Trophoblast cell (in vitro differentiated cells and primary cell): ENCODE measurements around the gene ZC3H18.

Source experiments
- DNase-seq, 2 donors: peaks; one replicate each; pipeline ENCODE4 v3.0.0-alpha.2; 2016
- H2AFZ ChIP-seq: 2 replicates; pipeline ENCODE4 v1.6.1; 2013; ENCODE audit warnings: low read length, moderate library complexity, mild to moderate bottlenecking; ENCODE audit not compliant: insufficient read depth, poor library complexity
- H2AK5ac ChIP-seq: 2 replicates; pipeline ENCODE4 v1.6.1; 2013; ENCODE audit warnings: mild to moderate bottlenecking, low read length
- H2BK120ac ChIP-seq: 2 replicates; pipeline ENCODE4 v1.6.1; 2013; ENCODE audit warnings: low read length, mild to moderate bottlenecking, moderate library complexity; ENCODE audit not compliant: insufficient read depth, poor library complexity
- H2BK12ac ChIP-seq: 2 replicates; pipeline ENCODE4 v1.6.1; 2013; ENCODE audit warnings: mild to moderate bottlenecking, low read length, moderate library complexity
- H2BK5ac ChIP-seq: 2 replicates; pipeline ENCODE4 v1.6.1; 2013; ENCODE audit warnings: low read length, low read depth, moderate library complexity, mild to moderate bottlenecking; ENCODE audit not compliant: poor library complexity
- H3K14ac ChIP-seq: 2 replicates; pipeline ENCODE4 v1.6.1; 2013; ENCODE audit warnings: mild to moderate bottlenecking, low read length
- H3K18ac ChIP-seq: 2 replicates; pipeline ENCODE4 v1.6.1; 2013; ENCODE audit warnings: mild to moderate bottlenecking, low read length
- H3K23ac ChIP-seq: 2 replicates; pipeline ENCODE4 v1.6.1; 2013; ENCODE audit warnings: low read length
- H3K27ac ChIP-seq: 2 replicates; pipeline ENCODE4 v1.5.1; 2013; ENCODE audit warnings: low read depth, mild to moderate bottlenecking, inconsistent platforms, low read length, moderate library complexity
- H3K27me3 ChIP-seq: 2 replicates; pipeline ENCODE4 v1.6.1; 2013; ENCODE audit warnings: inconsistent platforms, mild to moderate bottlenecking, low read length, moderate library complexity; ENCODE audit not compliant: insufficient read depth
- H3K36me3 ChIP-seq, 2 experiments: 1 replicate in 1 of 2; 2 replicates in 1 of 2; pipeline ENCODE4 v1.6.1; 2013; ENCODE audit warnings: low read length in 2 of 2, mild to moderate bottlenecking in 2 of 2, moderate library complexity in 1 of 2; ENCODE audit not compliant: insufficient read depth in 2 of 2, control insufficient read depth in 1 of 2
- H3K4ac ChIP-seq: 2 replicates; pipeline ENCODE4 v1.6.1; 2013; ENCODE audit warnings: low read depth, mild to moderate bottlenecking, low read length, moderate library complexity
- H3K4me1 ChIP-seq, 2 experiments: 1 replicate in 1 of 2; 2 replicates in 1 of 2; pipeline ENCODE4 v1.6.1; 2013; ENCODE audit warnings: low read length in 2 of 2, mild to moderate bottlenecking in 2 of 2, moderate library complexity in 1 of 2; ENCODE audit not compliant: insufficient read depth in 2 of 2, control insufficient read depth in 1 of 2
- H3K4me2 ChIP-seq: 2 replicates; pipeline ENCODE4 v1.6.1; 2013; ENCODE audit warnings: inconsistent platforms, mild to moderate bottlenecking, low read length, moderate library complexity
- H3K4me3 ChIP-seq: 2 replicates; pipeline ENCODE4 v1.5.1; 2013; ENCODE audit warnings: mild to moderate bottlenecking, low read depth, low read length, inconsistent platforms
- H3K79me1 ChIP-seq: one replicate; pipeline ENCODE4 v1.6.1; 2013; ENCODE audit warnings: low read length
- H3K79me2 ChIP-seq: 2 replicates; pipeline ENCODE4 v1.6.1; 2013; ENCODE audit warnings: low read length, mild to moderate bottlenecking; ENCODE audit not compliant: control insufficient read depth, insufficient read depth, poor library complexity
- H3K9ac ChIP-seq: 2 replicates; pipeline ENCODE4 v1.6.1; 2013; ENCODE audit warnings: mild to moderate bottlenecking, low read length
- H3K9me3 ChIP-seq: 2 replicates; pipeline ENCODE4 v1.6.1; 2013; ENCODE audit warnings: low read depth, mild to moderate bottlenecking, control low read depth, inconsistent platforms, low read length; ENCODE audit not compliant: insufficient read depth
- H4K12ac ChIP-seq: 2 replicates; pipeline ENCODE4 v1.6.1; 2013; ENCODE audit warnings: low read depth, mild to moderate bottlenecking, low read length, moderate library complexity
- H4K8ac ChIP-seq: 2 replicates; pipeline ENCODE4 v1.6.1; 2013; ENCODE audit warnings: low read depth, mild to moderate bottlenecking, low read length, moderate library complexity
- H4K91ac ChIP-seq: one replicate; pipeline ENCODE4 v1.6.1; 2013; ENCODE audit warnings: low read depth, mild to moderate bottlenecking, low read length, moderate library complexity
- WGBS: extraction: QIAGEN DNeasy Blood & Tissue Kit; methylation state at CpG from one replicate; pipeline ENCODE4 v1.1.7; 2013; ENCODE audit warnings: missing lambda C conversion rate; ENCODE audit not compliant: insufficient read length, insufficient coverage; ENCODE audit errors: extremely low coverage; 5-methylcytosine and 5-hydroxymethylcytosine counted together

Gene ZC3H18

GRCh38 chr16:88610909-88611812, 41.0 kb downstream of the ZC3H18 start:
- Histone ChIP-seq H3K36me3 (peaks cover 45 to 51% of the 10 kb centered on the region in 2 experiments), H3K27ac (no peak overlapping the region), H4K8ac (peak overlapping the region; percentile 36), H4K91ac (no peak overlapping the region), H3K27me3 (no peaks in the 10 kb centered on the region), H3K4me1 (no peaks in the 10 kb centered on the region), H3K14ac (no peak overlapping the region), H4K12ac (no peak overlapping the region), H3K79me2 (no peaks in the 10 kb centered on the region), H3K9ac (no peak overlapping the region), H3K4me3 (no peak overlapping the region), H3K23ac (no peak overlapping the region), H2BK5ac (no peak overlapping the region), H2BK12ac (no peak overlapping the region), H2AFZ (no peak overlapping the region), H3K4me2 (no peak overlapping the region), H3K18ac (no peak overlapping the region), H2AK5ac (no peak overlapping the region), H3K4ac (no peak overlapping the region), H3K9me3 (no peaks in the 10 kb centered on the region), H2BK120ac (no peak overlapping the region), H3K79me1 (no peaks in the 10 kb centered on the region)
- no CpG with 5 or more reads among the region's 49 CpGs for WGBS
- no peak for DNase-seq

GRCh38 chr16:88613293-88613692, 43.1 kb downstream of the ZC3H18 start:
- no peak overlapping the region for H4K8ac ChIP-seq
- no peak overlapping the region for H3K18ac ChIP-seq
- no peak overlapping the region for H2AFZ ChIP-seq
- DNase-seq, result no peak
- no peak overlapping the region for H4K12ac ChIP-seq
- no CpG with 5 or more reads among the region's 10 CpGs for WGBS
- no peak overlapping the region for H2BK12ac ChIP-seq
- H4K91ac ChIP-seq, result no peak overlapping the region
- no peak overlapping the region for H2BK5ac ChIP-seq
- no peaks in the 10 kb centered on the region for H3K79me1 ChIP-seq
- no peak overlapping the region for H3K4me2 ChIP-seq
- no peak overlapping the region for H3K23ac ChIP-seq
- H3K14ac ChIP-seq, result no peak overlapping the region
- peaks cover 38 to 43% of the 10 kb centered on the region in 2 experiments for H3K36me3 ChIP-seq
- no peaks in the 10 kb centered on the region for H3K27me3 ChIP-seq
- H3K27ac ChIP-seq, result no peak overlapping the region
- no peak overlapping the region for H3K4me3 ChIP-seq
- no peaks in the 10 kb centered on the region for H3K79me2 ChIP-seq
- H3K4ac ChIP-seq, result no peak overlapping the region
- H2BK120ac ChIP-seq, result no peak overlapping the region
- no peak overlapping the region for H2AK5ac ChIP-seq
- H3K9me3 ChIP-seq, result no peaks in the 10 kb centered on the region
- H3K4me1 ChIP-seq, result no peaks in the 10 kb centered on the region
- no peak overlapping the region for H3K9ac ChIP-seq

GRCh38 chr16:88613911-88614817, 44.0 kb downstream of the ZC3H18 start:
- H3K14ac ChIP-seq, result no peak overlapping the region
- no CpG with 5 or more reads among the region's 19 CpGs for WGBS
- no peak overlapping the region for H3K9ac ChIP-seq
- no peak overlapping the region for H2AFZ ChIP-seq
- H3K27ac ChIP-seq, result no peak overlapping the region
- peak in 1 of 2 donors; percentile 37 for DNase-seq
- H3K79me1 ChIP-seq, result no peaks in the 10 kb centered on the region
- no peak overlapping the region for H4K91ac ChIP-seq
- H3K4ac ChIP-seq, result no peak overlapping the region
- no peaks in the 10 kb centered on the region for H3K4me1 ChIP-seq
- no peak overlapping the region for H2BK120ac ChIP-seq
- no peak overlapping the region for H3K4me2 ChIP-seq
- H2AK5ac ChIP-seq, result no peak overlapping the region
- H3K36me3 ChIP-seq, result peaks cover 38 to 45% of the 10 kb centered on the region in 2 experiments
- no peaks in the 10 kb centered on the region for H3K27me3 ChIP-seq
- H2BK12ac ChIP-seq, result no peak overlapping the region
- no peak overlapping the region for H4K12ac ChIP-seq
- H3K79me2 ChIP-seq, result no peaks in the 10 kb centered on the region
- no peak overlapping the region for H3K18ac ChIP-seq
- no peak overlapping the region for H2BK5ac ChIP-seq
- H3K9me3 ChIP-seq, result no peaks in the 10 kb centered on the region
- no peak overlapping the region for H4K8ac ChIP-seq
- H3K23ac ChIP-seq, result no peak overlapping the region
- no peak overlapping the region for H3K4me3 ChIP-seq

- Histone ChIP-seq H3K4ac (no peak overlapping the region), H3K79me2 (no peaks in the 10 kb centered on the region), H3K4me3 (no peak overlapping the region), H4K91ac (no peak overlapping the region), H3K9ac (no peak overlapping the region), H2AFZ (no peak overlapping the region), H4K8ac (no peak overlapping the region), H3K36me3 (peaks cover 38 to 48% of the 10 kb centered on the region in 2 experiments), H3K14ac (no peak overlapping the region), H3K18ac (no peak overlapping the region), H4K12ac (no peak overlapping the region), H3K4me1 (no peaks in the 10 kb centered on the region), H2BK5ac (no peak overlapping the region), H3K79me1 (no peaks in the 10 kb centered on the region), H3K9me3 (no peaks in the 10 kb centered on the region), H2AK5ac (no peak overlapping the region), H2BK120ac (no peak overlapping the region), H3K23ac (no peak overlapping the region), H2BK12ac (no peak overlapping the region), H3K27me3 (no peaks in the 10 kb centered on the region), H3K27ac (no peak overlapping the region), H3K4me2 (no peak overlapping the region)
- no peak for DNase-seq
- no CpG with 5 or more reads among the region's 19 CpGs for WGBS
These were observed 44.8 kb downstream of the ZC3H18 start for GRCh38 chr16:88614818-88615580.
